Neutrophil (primary cell): Measurements from ENCODE around the gene FGF18.

ENCODE experiments used
- H3K27ac ChIP-seq: fragments of 200-600 bp; sonication (generic); 2 replicates; pipeline ENCODE4 v1.5.1; 2016; ENCODE audit warnings: mild to moderate bottlenecking, moderate library complexity
- H3K27me3 ChIP-seq: fragments of 200-600 bp; sonication (generic); 2 replicates; pipeline ENCODE4 v1.6.0; 2016; ENCODE audit warnings: mild to moderate bottlenecking
- H3K36me3 ChIP-seq: fragments of 200-600 bp; sonication (generic); 2 replicates; pipeline ENCODE4 v1.5.1; 2017
- H3K4me1 ChIP-seq, 2 experiments: fragments of 200-600 bp in 1 of 2; sonication (generic) in 1 of 2; 1 replicate in 1 of 2; 2 replicates in 1 of 2; pipeline versions ENCODE4 v1.5.1 to v1.6.1; 2013 to 2016; ENCODE audit warnings: low read depth in 1 of 2, low read length in 1 of 2, mild to moderate bottlenecking in 1 of 2, moderate library complexity in 1 of 2; ENCODE audit not compliant: control insufficient read depth in 1 of 2, insufficient read depth in 1 of 2
- H3K4me3 ChIP-seq, 2 experiments: fragments of 200-600 bp in 1 of 2; sonication (generic) in 1 of 2; 1 replicate in 1 of 2; 2 replicates in 1 of 2; pipeline ENCODE4 v1.5.1; 2013 to 2016; ENCODE audit warnings: low read depth in 1 of 2, low read length in 1 of 2, mild to moderate bottlenecking in 1 of 2, moderate library complexity in 1 of 2
- H3K9me3 ChIP-seq: fragments of 200-600 bp; sonication (generic); 2 replicates; pipeline ENCODE4 v1.5.1; 2016
- TF ChIP-seq, protein P1 (sequence below): fragments of 200-600 bp; sonication (generic); IDR thresholded peaks from 2 replicates; pipeline ENCODE4 v1.5.1; 2016; ENCODE audit warnings: antibody characterized with exemption

FGF18 gene

GRCh38 chr5:171415115-171415730, 4.2 kb upstream of the FGF18 start:
- peaks cover 25% of the 10 kb centered on the region for H3K27me3 ChIP-seq
- TF ChIP-seq, protein P1, sequence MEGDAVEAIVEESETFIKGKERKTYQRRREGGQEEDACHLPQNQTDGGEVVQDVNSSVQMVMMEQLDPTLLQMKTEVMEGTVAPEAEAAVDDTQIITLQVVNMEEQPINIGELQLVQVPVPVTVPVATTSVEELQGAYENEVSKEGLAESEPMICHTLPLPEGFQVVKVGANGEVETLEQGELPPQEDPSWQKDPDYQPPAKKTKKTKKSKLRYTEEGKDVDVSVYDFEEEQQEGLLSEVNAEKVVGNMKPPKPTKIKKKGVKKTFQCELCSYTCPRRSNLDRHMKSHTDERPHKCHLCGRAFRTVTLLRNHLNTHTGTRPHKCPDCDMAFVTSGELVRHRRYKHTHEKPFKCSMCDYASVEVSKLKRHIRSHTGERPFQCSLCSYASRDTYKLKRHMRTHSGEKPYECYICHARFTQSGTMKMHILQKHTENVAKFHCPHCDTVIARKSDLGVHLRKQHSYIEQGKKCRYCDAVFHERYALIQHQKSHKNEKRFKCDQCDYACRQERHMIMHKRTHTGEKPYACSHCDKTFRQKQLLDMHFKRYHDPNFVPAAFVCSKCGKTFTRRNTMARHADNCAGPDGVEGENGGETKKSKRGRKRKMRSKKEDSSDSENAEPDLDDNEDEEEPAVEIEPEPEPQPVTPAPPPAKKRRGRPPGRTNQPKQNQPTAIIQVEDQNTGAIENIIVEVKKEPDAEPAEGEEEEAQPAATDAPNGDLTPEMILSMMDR = no peak
- H3K4me1 ChIP-seq = peaks cover 11 to 18% of the 10 kb centered on the region in 2 experiments
- H3K36me3 ChIP-seq = peaks cover 19% of the 10 kb centered on the region
- H3K4me3 ChIP-seq = no peak overlapping the region
- no peak overlapping the region for H3K27ac ChIP-seq
- no peaks in the 10 kb centered on the region for H3K9me3 ChIP-seq

DNA sequence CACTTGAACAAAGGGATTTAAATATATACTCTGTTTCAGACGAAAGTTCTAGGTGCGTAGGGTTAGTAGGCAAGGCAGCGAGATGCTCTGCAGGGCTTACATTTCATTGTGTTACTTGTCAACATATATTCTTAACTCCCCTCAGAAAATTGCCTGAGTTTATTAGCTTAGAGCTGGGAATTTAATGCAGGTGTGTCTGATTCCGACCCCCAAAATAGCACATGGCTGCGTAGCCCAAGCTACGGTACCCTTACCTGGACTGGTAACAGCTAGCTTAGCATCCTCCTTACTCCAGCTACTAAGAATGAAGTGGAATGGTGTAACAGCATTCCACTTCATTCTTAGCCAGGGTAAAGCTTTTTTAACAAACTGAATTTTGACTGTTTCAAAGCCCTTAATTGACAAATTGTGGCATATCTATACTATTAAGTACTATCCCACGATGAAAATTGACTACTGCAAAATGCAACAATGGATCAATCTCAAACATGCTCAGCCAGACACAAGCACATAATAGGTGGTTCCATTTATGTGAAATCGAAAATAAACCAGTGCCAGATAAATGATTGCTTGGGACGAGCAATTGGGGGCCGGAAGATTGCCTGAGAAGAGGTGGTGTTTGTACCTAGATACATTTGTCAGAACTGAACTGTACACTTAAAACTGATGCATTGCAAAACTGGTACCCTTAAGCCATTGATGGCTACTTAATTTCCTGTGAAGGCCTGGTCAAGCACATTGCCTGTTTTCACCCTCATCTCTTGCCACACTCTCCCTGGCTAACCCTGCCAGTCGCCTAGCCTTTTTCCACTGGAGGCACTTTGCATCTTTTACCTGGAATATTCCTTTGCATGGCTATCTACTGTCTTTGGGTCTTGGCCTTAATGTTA, 3.0 kb upstream of the FGF18 start:
- Histone ChIP-seq H3K27ac (no peak overlapping the region), H3K27me3 (peaks cover 37% of the 10 kb centered on the region), H3K4me1 (peaks cover 19 to 27% of the 10 kb centered on the region in 2 experiments), H3K4me3 (no peak overlapping the region), H3K36me3 (peaks cover 10% of the 10 kb centered on the region), H3K9me3 (no peaks in the 10 kb centered on the region)
- TF ChIP-seq, protein P1 = no peak

GRCh38 chr5:171418316-171418981, 998 bp upstream of the FGF18 start:
- peaks cover 19 to 27% of the 10 kb centered on the region in 2 experiments for H3K4me1 ChIP-seq
- H3K27me3 ChIP-seq = peaks cover 56% of the 10 kb centered on the region
- H3K27ac ChIP-seq = no peak overlapping the region
- H3K9me3 ChIP-seq = no peaks in the 10 kb centered on the region
- H3K36me3 ChIP-seq = peaks cover 3% of the 10 kb centered on the region
- TF ChIP-seq, protein P1 = peak; percentile 44
- H3K4me3 ChIP-seq = peak overlapping the region; percentile 16 to 60

DNA sequence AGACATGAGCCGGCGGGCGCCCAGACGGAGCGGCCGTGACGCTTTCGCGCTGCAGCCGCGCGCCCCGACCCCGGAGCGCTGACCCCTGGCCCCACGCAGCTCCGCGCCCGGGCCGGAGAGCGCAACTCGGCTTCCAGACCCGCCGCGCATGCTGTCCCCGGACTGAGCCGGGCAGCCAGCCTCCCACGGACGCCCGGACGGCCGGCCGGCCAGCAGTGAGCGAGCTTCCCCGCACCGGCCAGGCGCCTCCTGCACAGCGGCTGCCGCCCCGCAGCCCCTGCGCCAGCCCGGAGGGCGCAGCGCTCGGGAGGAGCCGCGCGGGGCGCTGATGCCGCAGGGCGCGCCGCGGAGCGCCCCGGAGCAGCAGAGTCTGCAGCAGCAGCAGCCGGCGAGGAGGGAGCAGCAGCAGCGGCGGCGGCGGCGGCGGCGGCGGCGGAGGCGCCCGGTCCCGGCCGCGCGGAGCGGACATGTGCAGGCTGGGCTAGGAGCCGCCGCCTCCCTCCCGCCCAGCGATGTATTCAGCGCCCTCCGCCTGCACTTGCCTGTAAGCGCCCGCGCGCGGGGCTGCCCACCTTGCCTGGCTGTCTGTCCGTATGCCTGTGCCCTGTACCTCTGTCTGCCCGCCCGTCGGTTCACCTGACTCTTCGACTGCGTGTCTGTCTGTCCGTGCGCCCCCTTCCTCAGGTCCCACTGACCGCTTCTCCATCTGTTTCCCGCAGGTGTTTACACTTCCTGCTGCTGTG, 412 bp downstream of the FGF18 start:
- Histone ChIP-seq H3K4me1 (peaks cover 19 to 27% of the 10 kb centered on the region in 2 experiments), H3K4me3 (peak overlapping the region in 1 of 2 experiments; percentile 60), H3K36me3 (no peaks in the 10 kb centered on the region), H3K9me3 (no peaks in the 10 kb centered on the region), H3K27me3 (peaks cover 66% of the 10 kb centered on the region), H3K27ac (no peak overlapping the region)
- TF ChIP-seq, protein P1 = no peak
